ENCODE results near the gene AK1.

DNA sequence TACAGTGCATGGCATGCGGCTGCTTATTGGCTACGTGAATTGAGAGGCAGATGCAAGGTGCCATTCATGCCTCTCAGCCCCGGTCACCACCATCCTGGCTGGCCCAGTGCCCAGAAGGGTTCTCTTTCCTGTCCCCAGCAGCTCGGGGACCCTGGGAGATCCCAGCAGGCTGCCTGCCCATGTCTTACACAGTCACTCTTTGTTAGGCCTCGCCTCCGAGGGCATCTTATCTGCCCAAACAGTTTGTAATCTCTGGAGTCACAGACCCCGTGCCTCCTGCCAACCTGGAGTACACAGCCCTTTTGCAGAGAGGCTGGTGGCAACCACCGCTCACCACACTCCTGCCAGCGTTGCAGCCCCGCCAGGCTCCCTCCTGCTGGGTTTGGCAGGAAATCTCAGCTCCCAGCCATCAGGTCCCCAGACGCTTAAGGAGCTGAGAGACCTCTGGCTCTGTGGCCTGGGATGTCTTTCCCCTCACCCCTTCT is 7.0 kb upstream of the AK1 start:
- TF ChIP-seq, protein P1, sequence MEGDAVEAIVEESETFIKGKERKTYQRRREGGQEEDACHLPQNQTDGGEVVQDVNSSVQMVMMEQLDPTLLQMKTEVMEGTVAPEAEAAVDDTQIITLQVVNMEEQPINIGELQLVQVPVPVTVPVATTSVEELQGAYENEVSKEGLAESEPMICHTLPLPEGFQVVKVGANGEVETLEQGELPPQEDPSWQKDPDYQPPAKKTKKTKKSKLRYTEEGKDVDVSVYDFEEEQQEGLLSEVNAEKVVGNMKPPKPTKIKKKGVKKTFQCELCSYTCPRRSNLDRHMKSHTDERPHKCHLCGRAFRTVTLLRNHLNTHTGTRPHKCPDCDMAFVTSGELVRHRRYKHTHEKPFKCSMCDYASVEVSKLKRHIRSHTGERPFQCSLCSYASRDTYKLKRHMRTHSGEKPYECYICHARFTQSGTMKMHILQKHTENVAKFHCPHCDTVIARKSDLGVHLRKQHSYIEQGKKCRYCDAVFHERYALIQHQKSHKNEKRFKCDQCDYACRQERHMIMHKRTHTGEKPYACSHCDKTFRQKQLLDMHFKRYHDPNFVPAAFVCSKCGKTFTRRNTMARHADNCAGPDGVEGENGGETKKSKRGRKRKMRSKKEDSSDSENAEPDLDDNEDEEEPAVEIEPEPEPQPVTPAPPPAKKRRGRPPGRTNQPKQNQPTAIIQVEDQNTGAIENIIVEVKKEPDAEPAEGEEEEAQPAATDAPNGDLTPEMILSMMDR (IDR thresholded peaks at IDR 0.05), result no peak
- TF ChIP-seq SIN3A (IDR thresholded peaks at IDR 0.05; ENCODE audit: borderline replicate concordance, insufficient read depth, low read depth, low read length) (no peak), POLR2AphosphoS5 (IDR thresholded peaks at IDR 0.05; ENCODE audit: low read depth, low read length) (no peak), TCF7L2 (IDR thresholded peaks at IDR 0.05; ENCODE audit: low read depth, low read length) (0 out of 2 replicates have a peak, but pooled peaks have one; percentile 27)
- TF ChIP-seq, protein P2, sequence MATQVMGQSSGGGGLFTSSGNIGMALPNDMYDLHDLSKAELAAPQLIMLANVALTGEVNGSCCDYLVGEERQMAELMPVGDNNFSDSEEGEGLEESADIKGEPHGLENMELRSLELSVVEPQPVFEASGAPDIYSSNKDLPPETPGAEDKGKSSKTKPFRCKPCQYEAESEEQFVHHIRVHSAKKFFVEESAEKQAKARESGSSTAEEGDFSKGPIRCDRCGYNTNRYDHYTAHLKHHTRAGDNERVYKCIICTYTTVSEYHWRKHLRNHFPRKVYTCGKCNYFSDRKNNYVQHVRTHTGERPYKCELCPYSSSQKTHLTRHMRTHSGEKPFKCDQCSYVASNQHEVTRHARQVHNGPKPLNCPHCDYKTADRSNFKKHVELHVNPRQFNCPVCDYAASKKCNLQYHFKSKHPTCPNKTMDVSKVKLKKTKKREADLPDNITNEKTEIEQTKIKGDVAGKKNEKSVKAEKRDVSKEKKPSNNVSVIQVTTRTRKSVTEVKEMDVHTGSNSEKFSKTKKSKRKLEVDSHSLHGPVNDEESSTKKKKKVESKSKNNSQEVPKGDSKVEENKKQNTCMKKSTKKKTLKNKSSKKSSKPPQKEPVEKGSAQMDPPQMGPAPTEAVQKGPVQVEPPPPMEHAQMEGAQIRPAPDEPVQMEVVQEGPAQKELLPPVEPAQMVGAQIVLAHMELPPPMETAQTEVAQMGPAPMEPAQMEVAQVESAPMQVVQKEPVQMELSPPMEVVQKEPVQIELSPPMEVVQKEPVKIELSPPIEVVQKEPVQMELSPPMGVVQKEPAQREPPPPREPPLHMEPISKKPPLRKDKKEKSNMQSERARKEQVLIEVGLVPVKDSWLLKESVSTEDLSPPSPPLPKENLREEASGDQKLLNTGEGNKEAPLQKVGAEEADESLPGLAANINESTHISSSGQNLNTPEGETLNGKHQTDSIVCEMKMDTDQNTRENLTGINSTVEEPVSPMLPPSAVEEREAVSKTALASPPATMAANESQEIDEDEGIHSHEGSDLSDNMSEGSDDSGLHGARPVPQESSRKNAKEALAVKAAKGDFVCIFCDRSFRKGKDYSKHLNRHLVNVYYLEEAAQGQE (IDR thresholded peaks at IDR 0.05; ENCODE audit: insufficient read depth in 1 of 2, low read depth in 2 of 2, low read length in 1 of 2), result no peak

Data from Panc1 (cell line).